GM21825 (cell line): Measurements from ENCODE around the gene VEPH1.

Source experiments
- ATAC-seq: cut with Tn5 transposase; IDR thresholded peaks from one replicate; pipeline ENCODE4 v1.9.1; 2021; ENCODE audit warnings: mild to moderate bottlenecking, moderate library complexity; ENCODE audit not compliant: unreplicated experiment

The VEPH1 gene

DNA sequence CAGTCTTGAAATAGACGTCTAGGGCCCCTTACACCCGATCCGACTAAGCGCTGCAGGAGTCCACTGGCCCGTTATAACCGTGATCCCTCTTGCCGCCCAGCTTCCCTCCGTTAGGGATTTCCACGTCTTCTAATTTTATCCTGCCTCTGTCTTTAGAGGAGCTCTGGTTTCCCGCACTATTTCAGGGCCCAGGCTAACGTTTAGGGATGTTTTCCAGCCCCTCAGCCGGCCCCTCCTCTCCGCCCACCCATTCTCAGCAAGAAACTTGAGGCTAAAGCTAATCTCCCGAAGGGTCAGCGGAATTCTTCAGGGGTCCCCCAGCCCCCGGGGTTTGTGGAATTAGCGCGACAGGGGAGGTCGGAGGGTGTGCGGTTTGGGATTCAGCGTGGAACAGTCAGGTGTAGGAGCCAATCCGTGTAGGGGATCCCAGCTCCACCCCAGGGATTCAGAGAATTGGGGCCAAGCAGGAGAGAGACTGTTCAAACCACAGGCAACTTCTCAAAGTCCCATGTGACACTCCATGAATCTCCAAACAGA, 65.0 kb downstream of the VEPH1 start:
- ATAC-seq = no peak

DNA sequence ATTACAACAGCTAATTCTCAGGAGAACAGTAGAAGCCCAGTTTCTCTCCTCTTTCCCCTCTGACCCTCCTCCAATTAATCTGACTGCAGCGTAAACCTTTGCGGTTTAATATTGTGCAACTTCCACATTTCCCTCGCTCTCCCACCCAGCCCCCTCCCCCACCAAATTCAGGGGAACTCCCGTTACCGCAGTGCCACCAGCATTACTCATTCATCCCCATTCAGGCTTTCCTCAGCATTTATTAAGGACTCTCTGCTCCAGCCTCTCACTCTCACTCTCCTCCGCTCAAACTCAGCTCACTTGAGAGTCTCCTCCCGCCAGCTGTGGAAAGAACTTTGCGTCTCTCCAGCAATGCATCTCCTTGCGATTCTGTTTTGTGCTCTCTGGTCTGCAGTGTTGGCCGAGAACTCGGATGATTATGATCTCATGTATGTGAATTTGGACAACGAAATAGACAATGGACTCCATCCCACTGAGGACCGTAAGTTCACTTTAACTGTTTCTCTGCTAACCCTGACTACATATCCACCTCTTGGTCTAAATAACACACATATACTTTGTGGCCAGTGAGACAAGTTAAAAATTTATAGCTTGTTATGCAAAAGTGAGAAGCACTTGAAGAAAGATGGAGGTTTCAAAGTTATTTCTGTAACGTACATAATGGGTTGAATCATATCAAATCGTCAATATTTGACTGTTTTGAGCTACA, 66.5 kb downstream of the VEPH1 start, which contains the start of gene PTX3:
PTX3 (plus strand) TSS at position 268 of the 709 bp plus-strand sequence; CDS start at position 352, 84 bp downstream.
- ATAC-seq = no peak

DNA sequence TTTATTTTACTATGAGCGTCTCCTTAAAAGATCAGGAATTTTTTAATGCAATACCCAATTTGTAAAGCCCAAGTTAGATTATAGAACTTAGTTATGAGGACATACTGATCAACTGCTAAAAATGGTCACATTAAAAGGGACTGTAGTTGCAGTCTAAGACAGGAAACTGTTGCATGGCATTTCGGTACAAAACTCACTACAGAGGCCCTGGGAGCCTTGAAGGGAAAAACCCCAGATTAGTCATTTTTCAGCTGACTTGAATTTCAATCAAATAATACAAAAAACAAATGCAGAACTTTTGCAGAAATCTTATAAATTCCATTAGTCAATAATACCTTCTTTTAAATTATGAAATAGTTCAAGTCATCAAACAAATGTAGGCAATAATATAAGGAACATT, 73.5 kb downstream of the VEPH1 start:
- no peak for ATAC-seq

DNA sequence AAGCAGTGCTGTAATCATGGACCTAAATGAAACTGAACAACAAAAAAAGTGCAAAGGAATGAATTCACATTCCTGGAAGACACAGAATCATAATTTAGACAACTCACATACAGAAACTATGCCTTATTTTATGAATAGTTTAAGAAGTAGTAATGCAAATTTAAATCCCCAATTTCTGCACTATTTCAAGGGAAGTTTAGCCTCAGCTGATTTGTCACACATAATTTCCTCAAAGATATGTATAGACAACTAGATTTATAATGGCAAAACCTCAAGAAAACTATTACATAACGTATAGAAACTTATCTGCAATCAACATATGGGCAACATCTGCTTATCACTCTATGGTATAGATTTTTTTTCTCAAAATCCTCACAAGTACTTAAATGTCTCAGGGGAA, 74.4 kb downstream of the VEPH1 start:
- no peak for ATAC-seq

DNA sequence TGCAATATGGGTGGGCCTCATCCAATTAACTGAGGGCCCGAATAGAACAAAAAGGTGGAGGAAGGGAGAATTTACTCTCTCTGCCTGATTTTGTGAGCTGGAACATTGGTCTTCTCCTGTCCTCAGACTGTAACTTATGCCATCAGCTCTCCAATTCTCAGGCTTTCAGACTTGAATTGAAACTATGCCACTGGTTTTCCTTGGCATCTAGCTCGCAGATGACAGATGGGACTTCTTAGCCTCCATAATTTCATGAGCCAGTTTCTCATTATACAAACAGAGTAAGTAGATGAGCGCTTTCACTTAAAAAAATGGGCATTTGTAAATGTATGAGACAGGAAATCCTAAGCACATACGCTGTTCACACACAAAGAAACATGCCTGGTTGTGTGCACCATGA, 75.3 kb downstream of the VEPH1 start:
- ATAC-seq = no peak

DNA sequence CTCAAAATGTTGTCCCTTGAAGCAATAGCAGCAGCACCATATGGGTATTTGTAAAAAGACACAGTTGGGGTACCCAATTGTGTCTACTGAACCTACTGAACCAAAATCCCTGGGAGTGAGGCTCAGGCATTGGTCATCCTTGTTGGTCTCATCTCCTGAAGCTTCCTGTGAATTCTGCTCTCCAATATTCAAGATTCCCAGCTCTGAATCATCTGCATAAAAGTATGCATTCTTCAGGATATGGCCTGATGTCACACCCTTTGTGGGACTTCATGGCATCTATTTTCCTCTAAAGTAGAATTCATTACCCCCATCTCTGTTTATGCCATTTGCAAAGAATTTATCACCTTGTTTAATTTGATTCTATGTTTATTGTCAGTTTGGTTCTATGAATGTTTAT, 79.9 kb downstream of the VEPH1 start:
- ATAC-seq = no peak

DNA sequence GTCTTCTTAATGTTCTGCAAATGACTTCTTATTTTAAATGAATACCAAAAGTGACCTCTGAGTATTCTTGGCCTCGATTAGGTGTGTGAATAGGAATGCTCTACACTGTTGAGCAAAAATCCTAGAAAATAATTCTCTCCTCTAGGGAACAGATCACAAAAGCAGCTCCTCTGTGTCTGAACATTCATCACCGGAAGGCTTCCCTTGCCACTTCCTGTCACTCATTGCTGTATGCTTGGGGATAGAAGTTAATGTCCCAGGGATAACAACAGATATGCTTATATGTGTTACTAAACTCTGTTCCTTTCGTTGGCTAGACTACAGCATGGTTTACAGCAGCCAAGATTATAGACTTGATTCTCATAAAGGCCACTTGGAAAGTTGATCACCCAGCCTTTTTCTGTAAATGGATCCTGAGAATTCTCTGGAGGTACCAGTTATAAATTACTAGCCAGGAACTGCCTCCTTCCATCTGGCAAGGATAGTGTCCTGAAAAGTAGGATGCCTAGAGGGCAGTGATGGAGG, 82.5 kb downstream of the VEPH1 start:
- no peak for ATAC-seq

DNA sequence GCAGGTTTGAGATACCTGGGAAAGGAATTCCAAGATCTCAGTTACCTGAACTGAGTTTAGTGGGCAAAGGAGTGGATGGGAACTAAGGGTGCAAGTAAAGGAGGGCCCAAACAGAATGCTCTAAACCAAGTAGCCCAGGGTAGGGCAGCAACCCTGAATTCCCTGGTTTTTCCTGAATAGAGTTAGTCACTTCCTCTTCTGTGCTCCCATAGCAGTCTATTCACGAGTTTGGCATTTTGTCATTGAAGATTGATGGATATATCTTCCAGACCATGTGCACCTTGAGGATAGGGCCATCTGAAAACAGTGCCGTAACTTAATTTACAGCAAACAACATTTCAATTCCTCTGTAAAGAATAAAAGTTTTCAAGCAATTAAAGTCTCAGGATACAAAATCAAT, 85.1 kb downstream of the VEPH1 start:
- ATAC-seq = no peak

DNA sequence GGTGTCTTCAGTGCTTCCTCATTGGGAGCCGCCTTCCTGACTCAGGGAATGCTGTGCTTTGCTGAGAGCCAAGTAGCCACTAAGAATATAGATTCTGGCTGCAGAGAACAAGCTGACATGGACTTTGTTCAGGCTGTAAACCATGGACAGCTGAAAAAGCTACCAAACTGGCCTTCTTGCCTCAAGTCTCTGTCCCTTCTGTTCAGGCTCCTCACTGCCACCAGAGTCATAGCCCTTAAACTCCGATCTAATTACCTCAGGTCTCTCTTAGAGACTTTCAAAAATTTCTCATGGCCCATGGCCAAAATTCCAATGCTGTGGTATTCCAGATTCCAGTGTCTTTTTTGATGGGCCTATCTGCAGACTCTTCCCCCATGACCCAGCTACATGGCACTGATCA, 86.0 kb downstream of the VEPH1 start:
- ATAC-seq = no peak

DNA sequence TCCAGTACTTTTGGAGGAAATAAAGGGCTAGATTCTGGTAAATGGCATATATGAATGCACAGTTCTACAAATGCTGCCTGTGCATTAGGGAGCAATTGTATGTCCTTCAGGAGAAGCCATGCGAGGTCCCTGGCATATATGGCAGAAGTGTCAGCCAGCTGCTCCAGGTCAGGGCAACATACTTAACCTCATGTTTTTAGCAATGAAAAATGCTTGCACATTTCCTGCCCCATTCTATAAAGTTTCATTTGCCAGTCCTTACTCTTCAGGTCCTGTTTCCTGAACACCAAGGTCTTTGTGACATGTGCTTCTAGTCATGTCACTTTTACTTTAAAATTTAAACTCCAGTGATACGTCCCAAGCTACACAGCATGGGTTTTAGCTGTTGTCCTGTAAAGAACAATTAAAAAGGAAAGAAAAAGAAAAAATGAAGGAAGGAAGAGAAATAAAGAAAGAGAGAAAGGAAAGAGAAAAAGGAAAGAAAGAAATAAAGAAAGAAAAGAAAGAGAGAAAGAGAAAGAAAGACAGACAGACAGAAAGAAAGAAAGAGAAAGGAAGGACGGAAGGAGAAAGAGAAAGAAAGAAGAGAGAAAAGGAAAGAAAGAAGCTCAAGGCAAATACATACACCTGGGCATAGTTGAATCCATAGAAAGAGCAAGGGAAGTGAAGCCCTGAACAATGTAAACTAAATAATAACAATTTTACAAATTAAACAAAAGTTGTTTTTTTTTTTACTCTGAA, 86.7 kb downstream of the VEPH1 start:
- no peak for ATAC-seq

DNA sequence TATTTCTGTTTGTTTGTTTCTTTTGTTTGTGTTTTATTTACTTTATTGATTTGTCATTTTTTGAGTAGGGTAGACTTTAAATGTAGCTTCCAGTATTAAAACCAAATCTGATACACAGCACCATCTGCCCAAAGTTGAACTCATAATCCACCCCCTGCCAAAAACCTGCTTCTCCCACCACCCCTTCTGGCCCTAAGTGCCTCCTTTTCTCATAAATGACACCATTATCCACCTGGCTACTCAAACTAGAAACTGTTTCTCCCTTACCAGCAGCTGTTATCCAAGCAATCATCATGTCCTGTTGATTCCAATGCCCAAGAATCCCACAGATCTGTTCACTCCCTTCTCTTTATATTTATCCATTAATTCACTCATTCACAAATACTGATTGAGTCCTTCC, 88.4 kb downstream of the VEPH1 start:
- no peak for ATAC-seq

DNA sequence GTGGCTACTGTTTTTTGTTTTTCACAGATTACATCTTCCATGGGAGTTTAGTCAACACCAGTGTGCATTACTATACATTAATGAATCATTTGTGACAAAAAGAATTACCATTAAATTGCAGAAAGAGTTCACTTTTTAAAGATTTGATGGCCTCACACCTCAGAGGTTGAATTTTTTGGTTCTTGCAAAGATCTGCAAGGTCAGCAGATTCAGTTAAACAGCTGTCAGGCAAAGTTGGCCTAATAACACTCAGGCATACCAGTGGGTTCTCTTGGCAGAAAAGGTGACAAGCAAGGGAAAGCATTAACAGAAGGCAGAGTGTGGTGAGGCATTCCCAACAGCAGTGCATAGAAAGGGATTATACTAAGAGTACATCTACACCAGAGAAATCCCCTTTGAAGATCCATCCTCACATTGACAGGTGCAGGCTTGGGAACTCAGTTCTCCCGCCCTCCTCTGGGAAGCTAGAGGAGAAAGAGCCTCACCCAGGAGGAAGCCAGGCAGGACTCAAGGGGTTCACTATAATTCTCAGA, 90.8 kb downstream of the VEPH1 start:
- no peak for ATAC-seq

DNA sequence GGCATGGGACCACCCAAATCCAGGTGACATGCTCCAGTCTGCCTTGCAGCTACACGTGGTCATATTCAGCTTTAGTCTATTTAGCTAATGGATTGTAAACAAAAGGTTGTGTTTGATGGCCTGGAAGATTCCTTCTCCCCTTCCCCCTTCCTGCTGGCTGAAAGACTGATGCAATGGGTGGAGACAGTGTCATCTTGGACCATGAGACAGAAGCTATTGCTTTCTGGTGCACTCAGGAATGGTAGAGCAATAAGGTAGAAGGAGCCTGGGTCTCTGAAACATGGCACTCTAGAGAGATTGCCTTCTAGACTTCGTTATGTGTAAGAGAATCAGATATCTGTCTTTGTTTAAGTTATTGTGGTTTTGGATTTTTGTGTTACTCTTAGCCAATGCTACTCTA, 92.3 kb downstream of the VEPH1 start:
- no peak for ATAC-seq

DNA sequence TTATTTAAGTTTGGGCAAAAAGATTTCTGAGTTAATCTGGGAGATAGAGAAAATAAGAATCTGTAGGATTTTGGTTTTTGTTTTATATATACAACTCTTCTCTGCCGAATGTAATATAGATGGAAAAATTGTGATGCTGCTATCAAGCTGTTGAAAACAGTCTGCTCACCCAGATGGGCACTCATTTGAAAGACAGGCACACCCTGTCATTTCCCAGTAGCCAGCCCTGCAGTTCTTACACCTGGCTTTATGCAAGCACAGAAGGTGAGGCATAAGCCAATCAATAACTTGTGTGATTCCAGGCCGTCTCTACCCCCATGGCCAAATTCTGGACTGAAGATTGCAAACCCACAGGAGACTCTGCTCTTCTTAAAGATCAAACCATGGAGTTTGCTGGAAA, 93.7 kb downstream of the VEPH1 start:
- no peak for ATAC-seq

DNA sequence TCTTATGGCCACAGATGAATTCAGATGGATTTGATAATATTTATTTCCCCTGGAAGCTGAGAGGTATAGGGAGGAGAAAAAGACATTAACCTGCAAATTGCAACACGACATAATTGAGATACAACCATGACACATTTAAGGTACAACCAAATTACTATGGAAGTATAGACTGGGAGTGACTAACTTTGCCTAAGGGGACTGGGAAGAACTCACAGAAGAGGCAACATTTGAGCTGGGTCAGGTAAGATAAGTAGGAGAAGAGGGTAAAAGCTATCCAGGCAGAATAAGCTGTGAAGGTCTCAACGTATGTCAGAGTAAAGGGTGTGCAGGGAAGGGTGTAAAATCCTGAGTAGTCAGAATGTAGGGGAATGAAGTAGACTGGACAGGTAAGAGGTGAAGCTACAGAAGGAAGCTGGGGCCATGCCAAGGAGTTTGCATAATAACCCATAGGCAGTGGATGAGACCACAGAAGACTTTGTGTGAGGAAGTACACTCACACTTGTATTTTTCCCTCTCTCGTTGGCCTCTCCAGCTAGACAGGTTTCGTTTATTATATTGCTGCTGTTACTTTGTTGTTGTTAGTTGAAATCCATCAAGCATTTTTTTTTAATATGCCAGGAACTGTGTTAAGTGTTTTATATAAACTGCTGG, 94.6 kb downstream of the VEPH1 start:
- ATAC-seq = no peak

DNA sequence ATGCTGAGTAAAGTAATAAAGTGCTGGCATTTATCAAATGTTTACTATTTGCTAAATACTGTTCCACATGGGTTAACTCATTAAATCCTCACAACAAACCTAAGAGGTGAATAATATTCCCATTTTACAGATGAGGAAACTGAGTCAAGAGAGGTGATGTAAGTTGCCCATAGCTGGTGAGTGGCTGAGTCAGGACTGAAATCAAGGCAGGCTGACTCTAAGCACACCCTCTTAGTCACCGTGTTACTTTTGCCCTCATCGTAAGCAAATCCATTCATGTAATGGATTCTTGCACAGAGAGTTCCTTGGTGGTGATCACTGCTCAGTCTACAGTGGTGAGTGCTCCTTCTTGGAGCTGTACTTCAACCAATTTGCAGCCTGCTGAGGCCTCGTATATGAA, 95.4 kb downstream of the VEPH1 start:
- ATAC-seq = no peak

DNA sequence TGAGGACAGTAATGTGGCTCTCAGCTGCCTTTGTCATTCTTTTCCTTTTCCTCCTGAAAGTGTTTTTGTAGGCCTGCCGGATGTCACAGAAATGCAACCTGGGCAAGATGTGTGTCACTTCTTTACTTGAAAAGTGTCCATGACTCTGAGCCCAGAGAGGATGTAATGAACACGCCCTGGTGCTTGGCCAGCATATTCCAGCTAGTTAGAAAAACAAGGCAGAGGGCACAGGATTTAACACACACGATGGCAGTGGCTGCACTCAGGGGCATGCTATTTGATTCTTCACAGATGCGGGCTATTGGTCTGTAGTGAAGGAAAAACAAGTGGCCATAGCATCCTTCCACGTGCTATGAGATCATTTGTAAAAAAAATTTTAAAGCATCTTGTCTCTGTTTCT, 96.8 kb downstream of the VEPH1 start:
- no peak for ATAC-seq

DNA sequence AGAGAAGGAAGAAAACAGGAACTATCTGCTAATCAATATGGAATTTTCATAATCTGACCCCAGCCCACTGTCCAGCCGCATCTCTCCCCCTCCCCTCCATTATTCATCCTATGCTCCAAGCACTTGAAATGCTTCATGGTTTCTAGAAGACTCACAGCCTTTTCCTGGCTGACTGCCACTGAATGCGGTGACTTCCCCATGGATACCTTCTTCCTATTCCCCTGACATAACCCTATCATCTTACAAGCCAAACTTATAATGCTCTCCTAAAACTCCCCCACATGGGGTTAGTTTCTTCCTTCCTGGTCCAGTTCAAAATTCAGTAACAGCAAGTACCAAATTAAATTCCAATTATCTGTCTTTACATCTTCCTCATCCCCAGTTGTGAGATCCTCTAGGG, 97.8 kb downstream of the VEPH1 start:
- ATAC-seq = no peak

DNA sequence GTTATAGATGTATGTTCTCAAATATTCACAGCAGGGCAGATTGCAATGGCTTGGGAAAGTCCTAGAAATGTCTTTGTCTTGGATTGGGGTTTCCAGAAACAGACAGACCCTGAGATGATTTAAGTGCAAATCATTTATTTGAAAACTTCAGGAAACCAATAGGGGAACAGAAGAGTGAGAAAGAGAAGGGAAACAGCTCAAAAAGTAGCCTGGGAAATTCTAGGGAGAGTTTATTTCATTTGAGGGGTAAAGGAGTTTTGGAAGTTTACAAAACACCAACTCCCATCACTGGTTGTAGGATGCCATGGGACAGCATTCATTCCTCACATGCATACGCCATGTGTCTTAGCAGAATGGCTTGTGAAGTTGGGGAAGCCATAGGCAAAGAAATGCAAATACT, 98.8 kb downstream of the VEPH1 start:
- ATAC-seq = no peak

DNA sequence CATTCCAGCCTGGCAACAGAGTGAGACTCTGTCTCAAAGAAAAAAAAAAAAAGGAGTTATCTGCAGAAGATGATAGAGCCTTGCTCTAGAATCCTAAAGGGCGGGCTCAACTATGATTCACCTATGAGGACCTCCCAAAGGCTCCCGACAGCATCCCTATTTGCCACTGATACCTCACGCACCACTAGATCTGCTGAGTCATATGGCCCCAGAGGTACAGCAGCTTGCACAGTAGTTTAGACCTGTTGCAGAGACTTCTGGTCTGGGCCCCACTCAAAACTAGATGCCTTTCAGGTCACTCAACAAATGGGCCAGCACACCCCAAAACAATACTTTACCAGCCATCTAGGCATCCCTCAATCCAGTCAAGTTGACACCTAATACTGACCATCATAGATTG, 104.6 kb downstream of the VEPH1 start:
- no peak for ATAC-seq

DNA sequence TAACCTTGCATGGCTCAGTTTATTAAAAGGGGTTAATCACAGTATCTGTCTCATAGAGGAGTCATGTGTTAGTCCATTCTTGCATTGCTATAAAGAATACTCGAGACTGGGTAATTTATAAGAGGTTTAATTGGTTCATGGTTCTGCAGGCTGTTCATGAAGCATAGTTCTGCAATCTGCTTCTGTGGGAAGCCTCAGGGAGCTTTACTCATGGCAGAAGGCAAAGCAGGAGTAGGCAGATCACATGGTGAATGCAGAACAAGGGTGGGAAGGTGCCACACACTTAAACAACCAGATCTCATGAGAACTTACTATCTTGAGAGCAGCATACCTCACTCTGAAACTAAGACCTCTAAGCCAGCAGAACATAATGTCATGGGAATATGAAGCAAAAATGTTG, 108.8 kb downstream of the VEPH1 start:
- ATAC-seq = no peak
